Activated naive CD8-positive, alpha-beta T cell treated with anti-CD3 and anti-CD28 coated beads, Interleukin-2, amount 50 U/mL, for 16 hours (primary cell): Measurements from ENCODE around the gene INHA.

ENCODE experiments used
- DNase-seq: peaks from one replicate; pipeline ENCODE4 v3.0.0-alpha.2; 2020; ENCODE audit warnings: low read depth, low spot score

INHA gene

GRCh38 chr2:219574484-219575311 is 2.6 kb downstream of the INHA start:
- no peak for DNase-seq

GRCh38 chr2:219575566-219576504 is 3.7 kb downstream of the INHA start:
- no peak for DNase-seq

GRCh38 chr2:219576505-219577388 is 4.6 kb downstream of the INHA start:
- DNase-seq = no peak

- DNase-seq = no peak
Measured at GRCh38 chr2:219578811-219579613, 6.9 kb downstream of the INHA start.

- no peak for DNase-seq
Measured at GRCh38 chr2:219581346-219581745, 9.2 kb downstream of the INHA start.

- no peak for DNase-seq
Measured at GRCh38 chr2:219591091-219591490, 19.0 kb downstream of the INHA start.

GRCh38 chr2:219592736-219593135 is 20.6 kb downstream of the INHA start:
- no peak for DNase-seq

- no peak for DNase-seq
Measured at GRCh38 chr2:219593154-219593553, 21.0 kb downstream of the INHA start.

GRCh38 chr2:219595256-219595655 is 23.1 kb downstream of the INHA start:
- DNase-seq = no peak

- no peak for DNase-seq
Measured at GRCh38 chr2:219596954-219597551, 24.9 kb downstream of the INHA start.

- DNase-seq = peak; percentile 87
Measured at GRCh38 chr2:219597552-219598307, 25.6 kb downstream of the INHA start, which contains the start of gene STK11IP. STK11IP (plus strand) TSS chr2:219597857; CDS start chr2:219598120, 263 bp downstream.

- DNase-seq = no peak
Measured at GRCh38 chr2:219598308-219599078, 26.4 kb downstream of the INHA start.

GRCh38 chr2:219603771-219604170 is 31.7 kb downstream of the INHA start:
- no peak for DNase-seq

GRCh38 chr2:219605607-219605954 is 33.5 kb downstream of the INHA start:
- DNase-seq = no peak

GRCh38 chr2:219607931-219608330 is 35.8 kb downstream of the INHA start:
- no peak for DNase-seq

- no peak for DNase-seq
Measured at GRCh38 chr2:219608399-219608964, 36.4 kb downstream of the INHA start.

- no peak for DNase-seq
Measured at GRCh38 chr2:219609149-219609750, 37.1 kb downstream of the INHA start.

- DNase-seq = no peak
Measured at GRCh38 chr2:219611306-219611705, 39.2 kb downstream of the INHA start.
